Skeletal muscle tissue (tissue), 4 donors: ENCODE results near the gene ACAA1. TPM values are rescaled to one million over a fixed set of nuclear protein-coding genes. Genes with fewer than 3 reads are reported as not detected.

Experiments
- H3K27ac ChIP-seq: one replicate; pipeline ENCODE4 v1.7.0; 2013; ENCODE audit warnings: mild to moderate bottlenecking, low read depth, low read length, inconsistent platforms
- H3K27me3 ChIP-seq, 3 donors: one replicate each; pipeline ENCODE4 v1.7.0; 2013; ENCODE audit warnings: low read length in 3 of 3; ENCODE audit not compliant: control insufficient read depth in 3 of 3, insufficient read depth in 3 of 3
- H3K36me3 ChIP-seq, 3 donors: one replicate each; pipeline ENCODE4 v1.7.0; 2013; ENCODE audit warnings: low read length in 3 of 3; ENCODE audit not compliant: control insufficient read depth in 3 of 3, insufficient read depth in 3 of 3
- H3K4me1 ChIP-seq, 3 donors: one replicate each; pipeline ENCODE4 v1.7.0; 2013; ENCODE audit warnings: low read length in 3 of 3, mild to moderate bottlenecking in 3 of 3; ENCODE audit not compliant: control insufficient read depth in 3 of 3, insufficient read depth in 3 of 3
- H3K4me3 ChIP-seq, 3 donors: one replicate each; pipeline ENCODE4 v1.7.0; 2013; ENCODE audit warnings: low read length in 3 of 3
- H3K9ac ChIP-seq, 3 donors: one replicate each; pipeline ENCODE4 v1.7.0; 2013; ENCODE audit warnings: low read length in 3 of 3, mild to moderate bottlenecking in 3 of 3, moderate library complexity in 2 of 3, low read depth in 1 of 3
- H3K9me3 ChIP-seq, 3 donors: one replicate each; pipeline ENCODE4 v1.7.0; 2013; ENCODE audit warnings: low read length in 3 of 3; ENCODE audit not compliant: control insufficient read depth in 3 of 3
- total RNA-seq: library from RNA; depleted of rRNA; stranded (reverse); fragments of >200 nt; gene quantifications from one replicate; pipeline ENCODE4 v1.2.3, GENCODE V29; 2014
- donor health status: Osteomylitis.

Gene ACAA1
- total RNA-seq, 1 donor from 2014 or later = 21.9 TPM

DNA sequence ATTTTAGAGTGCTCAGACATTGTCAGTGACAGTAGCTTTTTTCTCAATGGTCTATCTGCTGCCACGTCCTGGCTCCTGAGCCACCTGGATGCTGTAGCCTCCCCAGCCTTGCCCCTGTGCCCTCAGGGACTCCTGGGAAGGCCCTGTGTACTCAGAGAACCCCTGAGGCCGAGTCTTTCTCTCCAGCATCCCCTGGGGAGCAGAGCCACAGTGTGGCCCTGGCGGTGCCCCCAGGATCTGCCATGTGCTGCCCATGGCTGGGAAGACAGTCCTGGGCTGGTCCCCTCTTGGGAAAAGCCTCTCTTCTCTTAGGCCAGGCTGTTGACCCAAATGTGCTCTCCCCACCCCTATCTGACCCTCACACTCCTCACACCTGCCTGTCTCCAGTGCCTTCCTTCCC, 6.6 kb upstream of the ACAA1 start:
- Histone ChIP-seq H3K9ac (no peak overlapping the region), H3K4me3 (no peak overlapping the region), H3K27ac (no peak overlapping the region), H3K9me3 (peaks cover 0 to 2% (median 0%) of the 10 kb centered on the region in 3 donors), H3K36me3 (peaks cover 8 to 13% (median 10%) of the 10 kb centered on the region in 3 donors), H3K27me3 (peaks cover 0 to 5% (median 0%) of the 10 kb centered on the region in 3 donors), H3K4me1 (peaks cover 8 to 14% (median 11%) of the 10 kb centered on the region in 3 donors)

DNA sequence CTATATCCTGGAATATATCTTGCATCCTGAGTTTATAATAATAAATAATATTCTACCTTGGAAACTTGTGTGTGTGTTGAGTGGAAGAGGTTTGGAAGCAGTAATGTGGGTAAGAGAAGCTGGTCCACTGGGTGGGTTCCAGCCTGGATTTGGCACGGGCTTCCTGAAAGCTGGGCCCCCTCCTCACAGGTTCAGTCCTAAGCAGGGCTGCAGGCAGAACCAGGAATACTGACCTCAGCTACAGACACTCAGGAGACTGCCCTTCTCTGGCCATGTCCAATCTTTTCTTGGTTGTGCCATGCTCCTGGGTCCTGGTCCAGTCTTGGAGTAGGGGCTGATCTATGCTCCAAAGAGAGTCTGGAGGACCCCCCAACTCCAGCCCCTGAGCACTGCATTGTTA, 6.0 kb upstream of the ACAA1 start:
- Histone ChIP-seq H3K27ac (no peak overlapping the region), H3K36me3 (peaks cover 8 to 13% (median 10%) of the 10 kb centered on the region in 3 donors)

DNA sequence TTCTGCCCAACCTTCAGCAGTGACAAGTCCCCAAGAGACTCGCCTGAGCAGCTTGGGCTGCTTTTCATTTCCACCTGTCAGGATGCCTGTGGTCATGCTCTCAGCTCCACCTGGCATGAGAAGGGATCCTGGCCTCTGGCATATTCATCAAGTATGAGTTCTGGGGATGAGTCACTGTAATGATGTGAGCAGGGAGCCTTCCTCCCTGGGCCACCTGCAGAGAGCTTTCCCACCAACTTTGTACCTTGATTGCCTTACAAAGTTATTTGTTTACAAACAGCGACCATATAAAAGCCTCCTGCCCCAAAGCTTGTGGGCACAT, 5.0 kb upstream of the ACAA1 start:
- no peak overlapping the region for H3K9ac ChIP-seq
- no peak overlapping the region for H3K27ac ChIP-seq
- peaks cover 16 to 24% (median 20%) of the 10 kb centered on the region in 3 donors for H3K4me1 ChIP-seq
- peaks cover 8 to 13% (median 10%) of the 10 kb centered on the region in 3 donors for H3K36me3 ChIP-seq
- H3K4me3 ChIP-seq = no peak overlapping the region
- H3K9me3 ChIP-seq = peaks cover 0 to 2% (median 0%) of the 10 kb centered on the region in 3 donors
- H3K27me3 ChIP-seq = peaks cover 0 to 5% (median 0%) of the 10 kb centered on the region in 3 donors

More for the DNA sequence above, 6.0 kb upstream of the ACAA1 start:
- peaks cover 0 to 5% (median 0%) of the 10 kb centered on the region in 3 donors for H3K27me3 ChIP-seq
- peaks cover 11 to 18% (median 13%) of the 10 kb centered on the region in 3 donors for H3K4me1 ChIP-seq
- H3K9me3 ChIP-seq = peaks cover 0 to 2% (median 0%) of the 10 kb centered on the region in 3 donors
- H3K9ac ChIP-seq = no peak overlapping the region
- no peak overlapping the region for H3K4me3 ChIP-seq

DNA sequence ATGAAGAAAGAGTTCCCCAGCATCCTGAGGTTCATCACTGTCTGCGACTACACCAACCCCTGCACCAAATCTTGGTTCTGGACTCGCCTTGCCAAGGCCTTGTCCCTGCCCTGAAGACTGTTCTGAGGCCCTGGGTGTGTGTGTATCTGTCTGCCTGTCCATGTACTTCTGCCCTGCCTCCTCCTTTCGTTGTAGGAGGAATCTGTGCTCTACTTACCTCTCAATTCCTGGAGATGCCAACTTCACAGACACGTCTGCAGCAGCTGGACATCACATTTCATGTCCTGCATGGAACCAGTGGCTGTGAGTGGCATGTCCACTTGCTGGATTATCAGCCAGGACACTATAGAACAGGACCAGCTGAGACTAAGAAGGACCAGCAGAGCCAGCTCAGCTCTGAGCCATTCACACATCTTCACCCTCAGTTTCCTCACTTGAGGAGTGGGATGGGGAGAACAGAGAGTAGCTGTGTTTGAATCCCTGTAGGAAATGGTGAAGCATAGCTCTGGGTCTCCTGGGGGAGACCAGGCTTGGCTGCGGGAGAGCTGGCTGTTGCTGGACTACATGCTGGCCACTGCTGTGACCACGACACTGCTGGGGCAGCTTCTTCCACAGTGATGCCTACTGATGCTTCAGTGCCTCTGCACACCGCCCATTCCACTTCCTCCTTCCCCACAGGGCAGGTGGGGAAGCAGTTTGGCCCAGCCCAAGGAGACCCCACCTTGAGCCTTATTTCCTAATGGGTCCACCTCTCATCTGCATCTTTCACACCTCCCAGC, 4.4 kb upstream of the ACAA1 start:
- Histone ChIP-seq H3K4me3 (no peak overlapping the region), H3K36me3 (peaks cover 8 to 13% (median 10%) of the 10 kb centered on the region in 3 donors), H3K9ac (no peak overlapping the region), H3K27me3 (peaks cover 0 to 5% (median 0%) of the 10 kb centered on the region in 3 donors), H3K4me1 (peaks cover 17 to 24% (median 20%) of the 10 kb centered on the region in 3 donors), H3K9me3 (peaks cover 0 to 2% (median 0%) of the 10 kb centered on the region in 3 donors), H3K27ac (no peak overlapping the region)

DNA sequence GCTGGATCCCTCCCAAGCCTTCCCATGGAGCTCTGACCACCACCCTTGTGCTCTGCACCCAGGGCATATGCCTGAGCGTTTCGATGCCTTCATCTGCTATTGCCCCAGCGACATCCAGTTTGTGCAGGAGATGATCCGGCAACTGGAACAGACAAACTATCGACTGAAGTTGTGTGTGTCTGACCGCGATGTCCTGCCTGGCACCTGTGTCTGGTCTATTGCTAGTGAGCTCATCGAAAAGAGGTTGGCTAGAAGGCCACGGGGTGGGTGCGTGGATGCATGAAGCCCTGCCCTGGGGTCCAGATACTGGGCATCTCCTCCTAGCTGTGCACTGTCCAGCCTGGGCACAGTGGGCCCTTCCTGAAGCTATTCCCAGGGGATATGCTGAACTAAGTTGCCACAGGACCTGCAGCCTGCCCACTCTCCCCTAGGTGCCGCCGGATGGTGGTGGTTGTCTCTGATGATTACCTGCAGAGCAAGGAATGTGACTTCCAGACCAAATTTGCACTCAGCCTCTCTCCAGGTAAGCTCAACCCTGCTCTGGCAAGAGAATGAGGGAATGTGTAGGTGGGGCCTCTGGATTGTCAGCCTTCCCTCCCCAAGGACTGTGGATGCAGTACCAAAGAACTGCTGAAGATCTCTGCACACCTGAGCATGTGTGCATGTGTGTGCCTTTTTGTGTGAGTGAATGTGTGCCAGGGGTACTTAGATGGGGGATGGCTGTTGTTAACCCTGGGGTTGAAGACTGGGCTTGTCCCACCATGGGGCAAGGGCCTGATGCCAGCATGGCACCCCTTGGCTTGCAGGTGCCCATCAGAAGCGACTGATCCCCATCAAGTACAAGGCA, 3.6 kb upstream of the ACAA1 start:
- Histone ChIP-seq H3K36me3 (peaks cover 8 to 13% (median 10%) of the 10 kb centered on the region in 3 donors), H3K27ac (no peak overlapping the region), H3K9ac (no peak overlapping the region), H3K4me1 (peaks cover 24 to 31% (median 26%) of the 10 kb centered on the region in 3 donors), H3K4me3 (no peak overlapping the region), H3K27me3 (peaks cover 0 to 5% (median 0%) of the 10 kb centered on the region in 3 donors), H3K9me3 (no peaks in the 10 kb centered on the region)

DNA sequence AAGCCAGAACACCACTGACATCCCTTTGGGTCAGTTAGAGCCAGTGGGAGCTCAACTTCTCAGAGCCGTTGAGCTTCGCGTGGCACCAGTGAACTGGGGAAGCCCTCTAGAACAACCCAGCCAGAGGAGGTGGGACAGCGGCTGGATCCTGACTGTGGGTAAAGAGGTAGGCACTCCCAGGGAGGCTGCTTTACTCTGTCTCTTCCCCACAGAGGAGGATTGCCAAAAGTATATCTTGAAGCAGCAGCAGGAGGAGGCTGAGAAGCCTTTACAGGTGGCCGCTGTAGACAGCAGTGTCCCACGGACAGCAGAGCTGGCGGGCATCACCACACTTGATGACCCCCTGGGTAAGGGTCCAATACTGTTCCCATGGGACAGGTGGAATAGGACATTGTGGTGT, 2.7 kb upstream of the ACAA1 start:
- H3K9me3 ChIP-seq = no peaks in the 10 kb centered on the region
- peak overlapping the region; percentile 92 to 96 (median 93) for H3K4me3 ChIP-seq
- peaks cover 0 to 5% (median 0%) of the 10 kb centered on the region in 3 donors for H3K27me3 ChIP-seq
- H3K27ac ChIP-seq = no peak overlapping the region
- H3K4me1 ChIP-seq = peaks cover 27 to 37% (median 29%) of the 10 kb centered on the region in 3 donors
- peak overlapping the region; percentile 79 to 89 (median 81) for H3K9ac ChIP-seq
- peaks cover 8 to 15% (median 14%) of the 10 kb centered on the region in 3 donors for H3K36me3 ChIP-seq

DNA sequence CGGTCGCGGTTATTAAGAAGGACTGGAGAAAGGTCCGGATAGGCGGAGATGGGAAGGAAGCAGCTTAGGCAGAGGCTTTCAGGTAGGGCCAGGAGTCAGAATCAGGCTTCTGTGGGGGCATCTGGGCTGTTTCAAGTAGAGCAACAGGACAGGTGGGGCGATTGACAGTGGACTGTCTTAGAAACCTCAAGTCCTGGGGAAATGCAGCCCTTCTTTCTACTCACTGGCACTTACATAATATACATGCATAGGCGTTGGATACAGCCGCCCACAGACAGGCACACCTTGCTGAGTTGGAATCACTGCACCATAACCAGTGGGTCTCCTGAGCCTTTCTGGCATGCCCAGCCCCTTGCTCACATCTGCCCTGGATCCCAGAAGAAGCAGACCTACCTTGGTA, 2.3 kb upstream of the ACAA1 start:
- Histone ChIP-seq H3K9me3 (no peaks in the 10 kb centered on the region), H3K4me1 (peaks cover 27 to 37% (median 29%) of the 10 kb centered on the region in 3 donors), H3K9ac (peak overlapping the region; percentile 79 to 89 (median 81)), H3K27ac (no peak overlapping the region), H3K4me3 (peak overlapping the region; percentile 92 to 96 (median 93)), H3K27me3 (peaks cover 0 to 5% (median 0%) of the 10 kb centered on the region in 3 donors), H3K36me3 (peaks cover 9 to 20% (median 17%) of the 10 kb centered on the region in 3 donors)

DNA sequence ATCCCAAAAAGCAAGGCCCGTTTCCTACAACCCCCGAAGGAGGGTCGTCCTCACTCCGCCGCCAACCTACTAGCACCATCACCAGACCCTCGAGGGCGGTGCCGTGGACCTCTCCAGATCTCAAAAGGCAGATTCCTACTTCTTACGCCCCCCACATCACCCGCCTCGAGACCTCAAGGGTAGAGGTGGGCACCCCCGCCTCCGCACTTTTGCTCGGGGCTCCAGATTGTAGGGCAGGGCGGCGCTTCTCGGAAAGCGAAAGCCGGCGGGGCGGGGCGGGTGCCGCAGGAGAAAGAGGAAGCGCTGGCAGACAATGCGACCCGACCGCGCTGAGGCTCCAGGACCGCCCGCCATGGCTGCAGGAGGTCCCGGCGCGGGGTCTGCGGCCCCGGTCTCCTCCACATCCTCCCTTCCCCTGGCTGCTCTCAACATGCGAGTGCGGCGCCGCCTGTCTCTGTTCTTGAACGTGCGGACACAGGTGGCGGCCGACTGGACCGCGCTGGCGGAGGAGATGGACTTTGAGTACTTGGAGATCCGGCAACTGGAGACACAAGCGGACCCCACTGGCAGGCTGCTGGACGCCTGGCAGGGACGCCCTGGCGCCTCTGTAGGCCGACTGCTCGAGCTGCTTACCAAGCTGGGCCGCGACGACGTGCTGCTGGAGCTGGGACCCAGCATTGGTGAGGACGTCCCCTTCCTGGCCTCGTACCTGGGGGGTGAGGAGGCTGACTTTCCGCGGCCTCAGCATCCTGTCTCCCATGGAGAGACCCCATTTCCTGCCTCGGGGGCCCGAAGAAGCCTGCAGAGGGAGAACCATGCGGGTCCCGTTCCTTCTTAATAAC, 1.6 kb upstream of the ACAA1 start, which contains the start of gene MYD88:
TSS of gene MYD88 (plus strand) at position 313 of the 842 bp plus-strand sequence. CDS start at position 353, 40 bp downstream.
- peak within 1 kb of the TSS; percentile 87 for H3K27ac ChIP-seq
- H3K4me1 ChIP-seq = peaks cover 27 to 37% (median 29%) of the 10 kb centered on the region in 3 donors
- peak within 1 kb of the TSS; percentile 79 to 89 (median 84) for H3K9ac ChIP-seq
- H3K27me3 ChIP-seq = peaks cover 0 to 5% (median 0%) of the 10 kb centered on the region in 3 donors
- no peaks in the 10 kb centered on the region for H3K9me3 ChIP-seq
- H3K4me3 ChIP-seq = peak within 1 kb of the TSS; percentile 92 to 96 (median 93)
- peaks cover 15 to 26% (median 21%) of the 10 kb centered on the region in 3 donors for H3K36me3 ChIP-seq
